Uterus (tissue), 2 donors: ENCODE results near the gene SLC23A2.

Experiments used
- POLR2A ChIP-seq, 2 donors: fragments of 450-650 bp; IDR thresholded peaks; one replicate each; pipeline ENCODE4 v1.6.1; 2016; ENCODE audit warnings: antibody characterized with exemption in 2 of 2, mild to moderate bottlenecking in 1 of 2, moderate library complexity in 1 of 2
- TF ChIP-seq, protein P1 (sequence below), 4 experiments: fragments of 200-600 bp in 2 of 4; fragments of 450-650 bp in 2 of 4; sonication (generic) in 2 of 4; IDR thresholded peaks; one replicate each; pipeline ENCODE4 v1.5.1; 2016 to 2019; ENCODE audit warnings: antibody characterized with exemption in 4 of 4, mild to moderate bottlenecking in 2 of 4, moderate library complexity in 1 of 4

DNA sequence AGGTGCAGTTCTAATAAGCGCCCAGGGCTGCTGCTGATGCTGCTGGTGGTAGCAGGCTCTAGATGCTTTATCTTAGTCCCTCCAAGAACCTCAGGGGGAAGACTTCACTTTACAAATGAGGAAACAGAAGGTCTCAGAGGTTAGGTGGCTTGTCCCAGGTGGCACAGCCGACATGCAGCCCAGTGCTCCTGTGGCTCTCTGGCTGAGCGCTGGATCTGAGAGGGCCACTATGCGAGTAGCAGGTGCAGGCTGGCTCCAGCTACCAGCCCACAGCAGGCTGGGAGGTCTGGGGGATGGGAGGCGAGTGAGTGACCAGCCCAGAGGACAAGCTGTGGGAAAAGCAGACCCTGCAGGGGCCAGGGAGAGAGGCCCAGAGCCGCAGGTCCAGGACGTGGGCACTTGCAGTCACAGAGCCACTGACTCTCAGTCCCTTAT lies 188.7 kb downstream of the SLC23A2 start:
- TF ChIP-seq, protein P1, sequence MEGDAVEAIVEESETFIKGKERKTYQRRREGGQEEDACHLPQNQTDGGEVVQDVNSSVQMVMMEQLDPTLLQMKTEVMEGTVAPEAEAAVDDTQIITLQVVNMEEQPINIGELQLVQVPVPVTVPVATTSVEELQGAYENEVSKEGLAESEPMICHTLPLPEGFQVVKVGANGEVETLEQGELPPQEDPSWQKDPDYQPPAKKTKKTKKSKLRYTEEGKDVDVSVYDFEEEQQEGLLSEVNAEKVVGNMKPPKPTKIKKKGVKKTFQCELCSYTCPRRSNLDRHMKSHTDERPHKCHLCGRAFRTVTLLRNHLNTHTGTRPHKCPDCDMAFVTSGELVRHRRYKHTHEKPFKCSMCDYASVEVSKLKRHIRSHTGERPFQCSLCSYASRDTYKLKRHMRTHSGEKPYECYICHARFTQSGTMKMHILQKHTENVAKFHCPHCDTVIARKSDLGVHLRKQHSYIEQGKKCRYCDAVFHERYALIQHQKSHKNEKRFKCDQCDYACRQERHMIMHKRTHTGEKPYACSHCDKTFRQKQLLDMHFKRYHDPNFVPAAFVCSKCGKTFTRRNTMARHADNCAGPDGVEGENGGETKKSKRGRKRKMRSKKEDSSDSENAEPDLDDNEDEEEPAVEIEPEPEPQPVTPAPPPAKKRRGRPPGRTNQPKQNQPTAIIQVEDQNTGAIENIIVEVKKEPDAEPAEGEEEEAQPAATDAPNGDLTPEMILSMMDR (IDR thresholded peaks at IDR 0.05) = no peak
- TF ChIP-seq POLR2A (IDR thresholded peaks at IDR 0.05) = no peak
